GM12878 (cell line): ENCODE measurements around the gene COL18A1. TPM values are rescaled to one million over a fixed set of nuclear protein-coding genes. Genes with fewer than 3 reads are reported as not detected.

Experiments used
- ATAC-seq: fragments of 200-7000 bp; cut with Tn5 transposase; 3 replicates; pipeline ENCODE4 v1.9.1; 2020; ENCODE audit warnings: mild to moderate bottlenecking, moderate library complexity
- BruUV-seq: library from RNA; stranded (reverse); fragments of 400-500 nt; replicated peaks from 2 replicates; lab custom pipeline; 2021; lab: Mats Ljungman, UMichigan
- CTCF ChIA-PET: fragments of 300-600 bp; sonication (Branson Sonifier 250); formaldehyde crosslinking; extraction: SDS; loops from one replicate; lab custom pipeline; 2021; ENCODE audit warnings: inconsistent platforms; lab: Yijun Ruan, JAX
- POLR2A ChIA-PET: fragments of 350-600 bp; formaldehyde crosslinking; extraction: SDS; loops from one replicate; lab custom pipeline; 2021; ENCODE audit warnings: inconsistent platforms; lab: Charles Lee
- RAD21 ChIA-PET: fragments of 300-600 bp; sonication (Branson Sonifier 250); formaldehyde crosslinking; loops from one replicate; lab custom pipeline; 2023; ENCODE audit warnings: antibody characterized with exemption; ENCODE audit not compliant: unreplicated experiment; lab: Charles Lee
- SMC1A ChIA-PET: fragments of 300-600 bp; sonication (Branson Sonifier 250); formaldehyde crosslinking; loops from one replicate; lab custom pipeline; 2023; ENCODE audit not compliant: unreplicated experiment, uncharacterized antibody; lab: Charles Lee
- DNase-seq: peaks from one replicate; pipeline ENCODE4 v3.0.0-alpha.2; 2011; ENCODE audit warnings: low read depth, low spot score
- FAIRE-seq: peaks from 3 replicates; lab custom pipeline; 2011; peaks lifted over from hg19 to GRCh38; lab: Jason Lieb, UNC
- H2AFZ ChIP-seq: 2 replicates; pipeline ENCODE4 v1.6.0; 2011; ENCODE audit warnings: low read depth, low read length, control low read depth; ENCODE audit not compliant: control insufficient read depth
- H3K27ac ChIP-seq: 2 replicates; pipeline ENCODE4 v1.5.1; 2011; ENCODE audit warnings: control low read depth; ENCODE audit not compliant: control insufficient read depth, insufficient read depth
- H3K27me3 ChIP-seq, 2 experiments: replicated peaks in 1 of 2; 2 replicates each; pipeline versions ENCODE4 v1.6.0 to v1.6.1; 2011; ENCODE audit warnings: low read length in 1 of 2; ENCODE audit not compliant: control insufficient read depth in 2 of 2, insufficient read depth in 2 of 2
- H3K36me3 ChIP-seq, 2 experiments: 2 replicates each; pipeline ENCODE4 v1.5.1; 2011; ENCODE audit warnings: low read length in 1 of 2; ENCODE audit not compliant: control insufficient read depth in 2 of 2, insufficient read depth in 2 of 2
- H3K4me1 ChIP-seq: 2 replicates; pipeline ENCODE4 v1.6.1; 2011; ENCODE audit warnings: mild to moderate bottlenecking, low read length, moderate library complexity, mixed read lengths; ENCODE audit not compliant: control insufficient read depth, insufficient read depth
- H3K4me2 ChIP-seq: 2 replicates; pipeline ENCODE4 v1.6.0; 2011; ENCODE audit warnings: control low read depth; ENCODE audit not compliant: control insufficient read depth, insufficient read depth
- H3K4me3 ChIP-seq: fragments of 200-600 bp; sonication (generic); 2 replicates; pipeline ENCODE4 v1.5.1; 2016
- H3K79me2 ChIP-seq: 2 replicates; pipeline ENCODE4 v1.6.0; 2011; ENCODE audit warnings: low read length; ENCODE audit not compliant: control insufficient read depth, insufficient read depth
- H3K9ac ChIP-seq: 2 replicates; pipeline ENCODE4 v1.8.0; 2011; ENCODE audit warnings: low read length, control low read depth, mixed read lengths; ENCODE audit not compliant: control insufficient read depth, insufficient read depth
- H3K9me3 ChIP-seq: replicated peaks from 3 replicates; pipeline ENCODE4 v1.5.1; 2011; ENCODE audit warnings: mild to moderate bottlenecking, low read length; ENCODE audit not compliant: control insufficient read depth, insufficient read depth
- H4K20me1 ChIP-seq: 2 replicates; pipeline ENCODE4 v1.6.0; 2011; ENCODE audit not compliant: control insufficient read depth, insufficient read depth
- CBFB ChIP-seq: IDR thresholded peaks from 2 replicates; pipeline ENCODE4 v1.6.1; 2016; ENCODE audit warnings: antibody characterized with exemption, low read depth
- CREM ChIP-seq: IDR thresholded peaks from 2 replicates; pipeline ENCODE4 v1.6.1; 2014; ENCODE audit warnings: antibody characterized with exemption, low read depth
- ETV6 ChIP-seq, 2 experiments: fragments of 450-650 bp in 1 of 2; IDR thresholded peaks in 1 of 2; conservative IDR thresholded peaks in 1 of 2; 2 replicates each; pipeline ENCODE4 v1.6.1; 2014; ENCODE audit warnings: antibody characterized with exemption in 1 of 2, borderline replicate concordance in 1 of 2, low read depth in 1 of 2, mild to moderate bottlenecking in 1 of 2, moderate library complexity in 1 of 2
- IKZF2 ChIP-seq, 2 experiments: fragments of 450-650 bp; IDR thresholded peaks; 2 replicates each; pipeline ENCODE4 v1.6.1; 2017; ENCODE audit warnings: mild to moderate bottlenecking in 2 of 2, moderate library complexity in 2 of 2
- RUNX3 ChIP-seq: IDR thresholded peaks from 2 replicates; pipeline ENCODE4 v1.6.1; 2012; ENCODE audit warnings: low read length, inconsistent platforms
- SREBF2 ChIP-seq: IDR thresholded peaks from 2 replicates; pipeline ENCODE4 v1.6.1; 2012; ENCODE audit warnings: mild to moderate bottlenecking, low read length
- WGBS: methylation state at CpG from one replicate; pipeline ENCODE4 v1.1.6; 2016; ENCODE audit warnings: low lambda C conversion rate; ENCODE audit not compliant: insufficient replicate concordance, insufficient coverage; ENCODE audit errors: missing lambda C conversion rate; 5-methylcytosine and 5-hydroxymethylcytosine counted together
- in situ Hi-C: fragments of 300-500 bp; cut with MboI; formaldehyde crosslinking; loops from 9 replicates; pipeline ENCODE4 v1.14.3; 2018; ENCODE audit warnings: mixed read lengths
- intact Hi-C: fragments of 100-400 bp; cut with micrococcal nuclease; formaldehyde crosslinking; loops from one replicate; pipeline ENCODE4 v1.14.2; 2022; ENCODE audit not compliant: unreplicated experiment
- polyA plus RNA-seq, 11 experiments: library from polyadenylated mRNA; depleted of rRNA in 4 of 11; unstranded in 6 of 11; stranded (reverse) in 5 of 11; fragments of >200 nt; fragmentation: Nextera tagmentation in 4 of 11; fragmentation: Illumina TruSeq in 1 of 11; extraction: Ambion mirVana in 4 of 11; extraction: Trizol in 1 of 11; gene quantifications; 1 replicate in 1 of 11; 2 replicates in 10 of 11; pipeline versions ENCODE4 v1.2.1 to v1.2.3, GENCODE V29; 2011 to 2016; ENCODE audit warnings: inconsistent platforms in 2 of 11, missing spikeins in 2 of 11, low read depth in 1 of 11
- total RNA-seq, 4 experiments: library from RNA; depleted of rRNA in 3 of 4; stranded (reverse); fragments of >200 nt in 3 of 4; fragmentation: Illumina TruSeq in 1 of 4; extraction: Trizol in 1 of 4; gene quantifications; 2 replicates each; pipeline versions ENCODE4 v1.2.1 to v1.2.3, GENCODE V29; 2013 to 2021
- TF ChIP-seq, protein P1 (sequence below): IDR thresholded peaks from 2 replicates; pipeline ENCODE4 v1.6.1; 2012; ENCODE audit warnings: low read length, inconsistent platforms
- TF ChIP-seq, protein P2 (sequence below): IDR thresholded peaks from 2 replicates; pipeline ENCODE4 v1.6.1; 2011; ENCODE audit warnings: low read depth, mild to moderate bottlenecking, low read length, moderate library complexity, borderline replicate concordance; ENCODE audit errors: extremely low read depth
- TF ChIP-seq, protein P3 (sequence below): fragments of 450-650 bp; IDR thresholded peaks from 2 replicates; pipeline ENCODE4 v1.6.1; 2018; ENCODE audit warnings: mild to moderate bottlenecking, low read depth, moderate library complexity; ENCODE audit not compliant: partially characterized antibody

COL18A1 gene
- total and polyA plus RNA-seq, 10 of the 15 experiments (the other 5 are each of a cell fraction or from before 2014, with no cell fraction given): under 0.01 to 0.49 (median 0.09) TPM; not detected in 3

DNA sequence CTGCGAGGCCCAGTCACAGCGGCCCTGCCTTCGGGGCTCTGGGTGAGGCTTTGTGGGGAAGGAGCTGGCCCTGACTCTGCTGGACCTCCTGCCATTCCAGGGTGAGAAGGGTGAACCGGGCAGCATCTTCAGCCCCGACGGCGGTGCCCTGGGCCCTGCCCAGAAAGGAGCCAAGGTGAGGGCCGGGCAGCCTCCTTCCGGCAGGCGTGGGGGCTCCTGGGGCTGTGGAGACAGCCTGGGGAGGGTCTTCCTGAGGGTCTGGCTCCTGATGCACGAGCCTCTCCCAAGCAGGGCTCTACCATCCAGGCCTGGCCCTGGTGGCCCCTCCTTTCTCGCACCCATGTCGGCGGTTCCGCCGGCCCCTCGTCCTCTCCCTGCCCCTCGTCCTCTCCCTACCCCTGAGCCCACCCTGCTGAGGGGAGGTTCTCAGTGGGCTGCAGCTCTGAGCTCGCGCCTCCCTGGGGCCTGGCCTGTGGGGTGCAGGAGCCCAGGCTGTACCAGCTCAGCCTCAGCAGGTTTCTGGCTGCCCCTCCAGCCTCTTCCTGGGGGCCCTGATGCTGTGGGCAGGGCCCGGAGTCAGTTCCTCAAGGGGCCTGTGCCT is 88.5 kb downstream of the COL18A1 start (continued):
- TF ChIP-seq, protein P1, sequence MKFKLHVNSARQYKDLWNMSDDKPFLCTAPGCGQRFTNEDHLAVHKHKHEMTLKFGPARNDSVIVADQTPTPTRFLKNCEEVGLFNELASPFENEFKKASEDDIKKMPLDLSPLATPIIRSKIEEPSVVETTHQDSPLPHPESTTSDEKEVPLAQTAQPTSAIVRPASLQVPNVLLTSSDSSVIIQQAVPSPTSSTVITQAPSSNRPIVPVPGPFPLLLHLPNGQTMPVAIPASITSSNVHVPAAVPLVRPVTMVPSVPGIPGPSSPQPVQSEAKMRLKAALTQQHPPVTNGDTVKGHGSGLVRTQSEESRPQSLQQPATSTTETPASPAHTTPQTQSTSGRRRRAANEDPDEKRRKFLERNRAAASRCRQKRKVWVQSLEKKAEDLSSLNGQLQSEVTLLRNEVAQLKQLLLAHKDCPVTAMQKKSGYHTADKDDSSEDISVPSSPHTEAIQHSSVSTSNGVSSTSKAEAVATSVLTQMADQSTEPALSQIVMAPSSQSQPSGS: no peak
- TF ChIP-seq, protein P2, sequence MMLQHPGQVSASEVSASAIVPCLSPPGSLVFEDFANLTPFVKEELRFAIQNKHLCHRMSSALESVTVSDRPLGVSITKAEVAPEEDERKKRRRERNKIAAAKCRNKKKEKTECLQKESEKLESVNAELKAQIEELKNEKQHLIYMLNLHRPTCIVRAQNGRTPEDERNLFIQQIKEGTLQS: no peak

DNA sequence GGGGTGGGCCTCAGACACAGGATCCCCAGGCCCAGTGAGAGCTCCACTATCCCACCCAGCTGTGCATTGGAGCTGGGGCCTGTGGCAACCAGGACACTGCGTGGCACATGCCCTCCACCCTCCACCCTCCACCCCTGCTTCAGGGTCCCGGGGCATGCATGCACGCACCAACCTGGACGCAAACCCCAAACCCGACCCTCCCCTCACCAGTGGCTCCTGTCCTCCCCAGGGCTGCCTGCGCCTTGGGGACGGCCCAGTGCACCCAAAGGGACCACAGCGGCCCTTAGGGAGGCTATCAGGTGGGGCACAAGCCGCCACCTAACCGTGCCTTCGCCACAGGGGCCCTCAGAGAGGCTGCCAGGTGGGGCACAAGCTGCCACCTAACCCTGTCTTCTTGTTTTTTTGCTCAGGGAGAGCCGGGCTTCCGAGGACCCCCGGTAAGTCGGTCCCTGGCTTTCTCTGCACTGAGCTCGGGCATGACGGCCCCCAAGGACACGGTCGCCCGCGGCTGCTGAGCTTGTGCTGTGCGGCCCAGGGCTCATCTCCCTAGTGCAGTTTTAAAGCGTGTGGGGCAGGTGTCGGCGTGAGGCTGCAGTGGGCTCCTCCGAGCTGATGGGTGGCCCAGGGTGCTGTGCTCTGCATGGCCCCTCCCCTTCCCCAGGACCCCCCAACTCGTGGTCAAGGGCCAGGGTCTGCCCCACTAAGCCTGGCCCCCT is 89.3 kb downstream of the COL18A1 start:
- H3K9ac ChIP-seq: no peak overlapping the region
- no TSS peak for BruUV-seq
- ChIA-PET POLR2A (no interaction called here), RAD21 (no interaction called here), CTCF (no interaction called here), SMC1A (no interaction called here)
- intact Hi-C loops: no loop called here
- no peaks in the 10 kb centered on the region for H3K36me3 ChIP-seq
- H3K4me3 ChIP-seq: no peak overlapping the region
- DNase-seq (no peak), FAIRE-seq (no peak), ATAC-seq (no peak)
- no peaks in the 10 kb centered on the region for H4K20me1 ChIP-seq
- TF ChIP-seq, protein P3, sequence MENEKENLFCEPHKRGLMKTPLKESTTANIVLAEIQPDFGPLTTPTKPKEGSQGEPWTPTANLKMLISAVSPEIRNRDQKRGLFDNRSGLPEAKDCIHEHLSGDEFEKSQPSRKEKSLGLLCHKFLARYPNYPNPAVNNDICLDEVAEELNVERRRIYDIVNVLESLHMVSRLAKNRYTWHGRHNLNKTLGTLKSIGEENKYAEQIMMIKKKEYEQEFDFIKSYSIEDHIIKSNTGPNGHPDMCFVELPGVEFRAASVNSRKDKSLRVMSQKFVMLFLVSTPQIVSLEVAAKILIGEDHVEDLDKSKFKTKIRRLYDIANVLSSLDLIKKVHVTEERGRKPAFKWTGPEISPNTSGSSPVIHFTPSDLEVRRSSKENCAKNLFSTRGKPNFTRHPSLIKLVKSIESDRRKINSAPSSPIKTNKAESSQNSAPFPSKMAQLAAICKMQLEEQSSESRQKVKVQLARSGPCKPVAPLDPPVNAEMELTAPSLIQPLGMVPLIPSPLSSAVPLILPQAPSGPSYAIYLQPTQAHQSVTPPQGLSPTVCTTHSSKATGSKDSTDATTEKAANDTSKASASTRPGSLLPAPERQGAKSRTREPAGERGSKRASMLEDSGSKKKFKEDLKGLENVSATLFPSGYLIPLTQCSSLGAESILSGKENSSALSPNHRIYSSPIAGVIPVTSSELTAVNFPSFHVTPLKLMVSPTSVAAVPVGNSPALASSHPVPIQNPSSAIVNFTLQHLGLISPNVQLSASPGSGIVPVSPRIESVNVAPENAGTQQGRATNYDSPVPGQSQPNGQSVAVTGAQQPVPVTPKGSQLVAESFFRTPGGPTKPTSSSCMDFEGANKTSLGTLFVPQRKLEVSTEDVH: no peak
- TF ChIP-seq CBFB (no peak), IKZF2 (IDR thresholded peaks at IDR 0.05) (no peak), ETV6 (conservative IDR thresholded peaks at IDR 0.05 in 1 of 2, IDR thresholded peaks at IDR 0.05 in 1 of 2; ENCODE audit: borderline replicate concordance in 1 of 2, low read depth in 1 of 2) (no peak), SREBF2 (no peak), RUNX3 (no peak), CREM (no peak)
- no peak overlapping the region for H2AFZ ChIP-seq
- H3K4me2 ChIP-seq: no peak overlapping the region
- 20% methylated on average over 26 of the region's 27 CpGs for WGBS
- no peaks in the 10 kb centered on the region for H3K79me2 ChIP-seq
- H3K27ac ChIP-seq: no peak overlapping the region
- in situ Hi-C loops: no loop called here
- H3K9me3 ChIP-seq: no peaks in the 10 kb centered on the region; the same call in 2 of the 3 replicates
- H3K4me1 ChIP-seq: no peaks in the 10 kb centered on the region
- H3K27me3 ChIP-seq: no peaks in the 10 kb centered on the region
